Astrocyte of the cerebellum (primary cell): ENCODE results near the gene ZNF691.
"Not testable (repeated sequence)": the region's sequence is repeated elsewhere in the genome, so short reads cannot be mapped to it uniquely, and the experiment has no call there.

Experiments
- DNase-seq: peaks from one replicate; pipeline ENCODE4 v3.0.0-alpha.2; 2011; ENCODE audit warnings: low read depth
- H3K4me3 ChIP-seq: 2 replicates; pipeline ENCODE4 v1.5.1; 2011; ENCODE audit warnings: mild to moderate bottlenecking, low read depth, low read length, moderate library complexity
- in situ Hi-C: cut with HindIII; loops from 2 replicates; pipeline ENCODE4 v1.10.0; 2017; ENCODE audit warnings: low sequenced_read_pairs
- TF ChIP-seq, protein P1 (sequence below): IDR thresholded peaks from 2 replicates; pipeline ENCODE4 v1.5.1; 2012; ENCODE audit warnings: low read length, low read depth, moderate library complexity, mild to moderate bottlenecking; ENCODE audit errors: missing control alignments

The ZNF691 gene

DNA sequence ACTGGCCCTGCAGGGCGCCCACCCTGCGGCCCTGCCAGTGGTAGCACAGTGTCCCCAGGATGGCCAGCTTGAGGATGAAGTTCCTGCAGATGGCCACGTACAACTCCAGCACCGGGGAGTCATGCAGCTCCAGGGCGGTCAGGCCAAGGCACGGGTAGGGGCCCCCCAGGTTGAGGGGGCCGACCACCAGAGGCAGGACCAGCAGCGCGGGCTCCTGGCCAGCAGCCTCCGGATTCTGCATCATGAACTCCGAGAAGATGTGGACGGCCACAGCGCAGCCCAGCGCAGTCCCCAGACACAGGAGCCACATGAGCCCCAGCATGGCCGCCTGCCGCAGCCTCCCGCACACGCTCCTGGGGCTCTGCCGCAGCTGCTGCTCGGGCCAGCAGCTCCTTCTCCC lies 41.0 kb downstream of the ZNF691 start:
- TF ChIP-seq, protein P1, sequence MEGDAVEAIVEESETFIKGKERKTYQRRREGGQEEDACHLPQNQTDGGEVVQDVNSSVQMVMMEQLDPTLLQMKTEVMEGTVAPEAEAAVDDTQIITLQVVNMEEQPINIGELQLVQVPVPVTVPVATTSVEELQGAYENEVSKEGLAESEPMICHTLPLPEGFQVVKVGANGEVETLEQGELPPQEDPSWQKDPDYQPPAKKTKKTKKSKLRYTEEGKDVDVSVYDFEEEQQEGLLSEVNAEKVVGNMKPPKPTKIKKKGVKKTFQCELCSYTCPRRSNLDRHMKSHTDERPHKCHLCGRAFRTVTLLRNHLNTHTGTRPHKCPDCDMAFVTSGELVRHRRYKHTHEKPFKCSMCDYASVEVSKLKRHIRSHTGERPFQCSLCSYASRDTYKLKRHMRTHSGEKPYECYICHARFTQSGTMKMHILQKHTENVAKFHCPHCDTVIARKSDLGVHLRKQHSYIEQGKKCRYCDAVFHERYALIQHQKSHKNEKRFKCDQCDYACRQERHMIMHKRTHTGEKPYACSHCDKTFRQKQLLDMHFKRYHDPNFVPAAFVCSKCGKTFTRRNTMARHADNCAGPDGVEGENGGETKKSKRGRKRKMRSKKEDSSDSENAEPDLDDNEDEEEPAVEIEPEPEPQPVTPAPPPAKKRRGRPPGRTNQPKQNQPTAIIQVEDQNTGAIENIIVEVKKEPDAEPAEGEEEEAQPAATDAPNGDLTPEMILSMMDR, result no peak
- in situ Hi-C loops, result no loop called here
- H3K4me3 ChIP-seq, result no peak overlapping the region
- no peak for DNase-seq

DNA sequence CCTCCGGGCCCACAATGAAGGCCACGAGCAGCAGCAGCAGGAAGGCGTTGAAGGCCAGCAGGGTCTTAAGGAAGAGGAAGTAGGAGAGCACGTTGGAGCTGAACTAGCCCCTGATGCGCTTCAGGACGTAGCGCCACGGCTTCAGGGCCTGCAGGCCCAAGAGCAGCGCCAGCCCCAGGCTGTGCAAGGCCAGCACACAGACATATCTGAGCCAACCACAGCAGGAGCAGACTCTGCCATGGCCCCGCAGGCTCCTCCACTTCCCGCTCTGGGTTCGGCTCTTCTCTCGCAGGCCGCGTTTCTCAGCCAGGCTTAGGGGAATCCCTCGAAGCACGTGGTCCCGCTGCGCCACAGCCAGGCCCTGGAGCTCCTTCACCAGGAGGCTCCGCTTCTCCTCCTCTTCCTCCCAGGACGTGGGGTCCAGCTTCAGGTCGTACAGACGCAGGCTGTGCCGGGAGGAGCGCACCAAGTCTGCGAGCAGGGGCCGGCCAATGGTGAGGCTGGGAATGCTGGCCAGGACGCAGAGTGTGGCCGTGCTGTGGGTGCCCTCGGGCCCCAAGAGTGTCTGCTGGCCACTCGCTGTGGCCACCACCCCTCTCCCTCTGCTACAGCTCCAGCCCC lies 41.7 kb downstream of the ZNF691 start:
- TF ChIP-seq, protein P1, result no peak
- in situ Hi-C loops, result no loop called here
- DNase-seq, result no peak
- H3K4me3 ChIP-seq, result no peak overlapping the region

DNA sequence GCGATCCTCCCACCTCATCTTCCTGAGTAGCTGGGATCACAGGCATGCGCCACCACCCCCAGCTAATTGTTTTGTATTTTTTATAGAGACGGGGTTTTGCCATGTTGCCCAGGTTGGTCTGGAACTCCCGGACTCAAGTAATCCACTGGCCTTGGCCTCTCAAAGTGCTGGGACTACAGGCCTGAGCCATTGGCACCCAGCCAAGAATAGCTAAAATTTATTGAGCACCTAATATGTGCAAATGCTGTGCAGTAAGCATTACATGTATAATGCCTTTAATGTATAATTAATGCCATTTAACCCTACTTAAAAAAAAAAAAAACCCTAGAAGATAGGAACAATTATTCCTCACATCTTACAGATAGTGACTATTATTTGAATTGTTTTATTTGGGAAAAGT lies 42.9 kb downstream of the ZNF691 start:
- in situ Hi-C loops, result no loop called here
- DNase-seq, result no peak
- TF ChIP-seq, protein P1, result no peak
- no peak overlapping the region for H3K4me3 ChIP-seq

DNA sequence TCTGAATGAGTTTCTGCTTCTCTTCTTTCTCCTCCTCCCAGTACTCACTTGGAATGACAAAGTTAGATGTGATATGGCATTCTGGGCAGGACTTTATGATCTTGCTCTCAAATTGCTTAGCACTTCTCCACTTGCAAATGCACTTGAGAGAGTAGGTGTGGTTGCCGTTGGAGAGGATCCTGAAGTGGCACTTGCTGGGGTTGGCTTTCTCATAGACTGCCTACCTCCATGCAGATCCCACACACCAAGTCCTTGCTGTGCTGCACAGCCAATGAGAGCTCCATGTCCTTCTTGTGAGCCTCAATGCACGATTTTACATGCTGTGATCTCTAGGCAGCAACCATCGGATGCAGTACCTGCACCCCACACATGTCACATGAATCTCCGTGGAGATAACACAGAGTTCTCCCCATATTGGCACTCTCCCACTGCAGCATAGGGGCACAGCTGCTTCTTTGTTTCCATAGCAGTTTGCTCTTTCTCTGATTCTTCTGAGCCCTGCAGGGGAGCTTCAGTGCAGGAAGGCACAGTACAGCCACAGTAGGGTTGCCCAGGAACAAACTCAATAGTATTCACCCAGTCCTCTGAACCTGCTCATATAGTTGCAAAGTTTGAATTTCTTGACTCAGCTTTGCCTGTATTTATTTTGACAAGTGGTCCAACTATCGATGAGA lies 45.2 kb downstream of the ZNF691 start:
- TF ChIP-seq, protein P1, result no peak
- in situ Hi-C loops, result no loop called here
- DNase-seq, result no peak
- H3K4me3 ChIP-seq, result no peak overlapping the region

DNA sequence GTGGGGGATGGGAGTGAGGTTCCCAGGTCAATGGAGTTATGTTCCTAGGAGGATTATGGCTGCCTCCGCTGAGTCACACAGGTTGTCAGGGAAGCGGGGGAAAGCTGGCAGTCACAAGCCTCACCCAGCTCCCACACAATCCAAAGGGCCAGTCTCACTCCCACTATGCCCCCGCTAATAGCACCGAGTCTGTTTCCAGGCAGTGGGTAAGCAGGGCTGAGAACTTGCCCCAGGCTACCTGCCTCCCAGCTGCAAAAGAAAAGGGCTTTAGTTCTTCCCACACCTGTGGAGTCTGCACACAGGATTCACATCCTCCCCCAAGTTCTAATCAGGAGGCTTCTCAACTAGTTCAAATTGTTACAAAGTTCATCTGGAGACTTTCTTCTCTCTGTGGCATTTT lies 53.5 kb downstream of the ZNF691 start:
- H3K4me3 ChIP-seq, DNase-seq, in situ Hi-C loops: not testable (repeated sequence)
